GM11168 (cell line): ENCODE results near the gene PADI4.

ENCODE experiments used
- in situ Hi-C: fragments of 300-500 bp; cut with MboI; formaldehyde crosslinking; loops from one replicate; pipeline ENCODE4 v1.12.0; 2022; ENCODE audit warnings: low sequenced_read_pairs; ENCODE audit not compliant: unreplicated experiment

The PADI4 gene

GRCh38 chr1:17307946-17308345 is at the start of gene PADI4:
PADI4 (plus strand) TSS chr1:17308197; CDS start chr1:17308223, 26 bp downstream.
- in situ Hi-C loops = no loop called here

GRCh38 chr1:17258758-17259130 is 49.3 kb upstream of the PADI4 start:
- in situ Hi-C loops = no loop called here

GRCh38 chr1:17259233-17259873 is 48.6 kb upstream of the PADI4 start:
- in situ Hi-C loops = no loop called here

GRCh38 chr1:17260264-17260663 is 47.7 kb upstream of the PADI4 start:
- in situ Hi-C loops = no loop called here

- in situ Hi-C loops = no loop called here
Measured at GRCh38 chr1:17260738-17261137, 47.3 kb upstream of the PADI4 start.

GRCh38 chr1:17263936-17264335 is 44.1 kb upstream of the PADI4 start:
- in situ Hi-C loops = no loop called here

GRCh38 chr1:17264470-17264869 is 43.5 kb upstream of the PADI4 start:
- in situ Hi-C loops = no loop called here

- in situ Hi-C loops = no loop called here
Measured at GRCh38 chr1:17265162-17265561, 42.8 kb upstream of the PADI4 start.

- in situ Hi-C loops = no loop called here
Measured at GRCh38 chr1:17265950-17266349, 42.0 kb upstream of the PADI4 start.

- in situ Hi-C loops = no loop called here
Measured at GRCh38 chr1:17270891-17271765, 36.9 kb upstream of the PADI4 start.

- in situ Hi-C loops = no loop called here
Measured at GRCh38 chr1:17272066-17272465, 35.9 kb upstream of the PADI4 start.

GRCh38 chr1:17272646-17273045 is 35.4 kb upstream of the PADI4 start:
- in situ Hi-C loops = no loop called here

- in situ Hi-C loops = no loop called here
Measured at GRCh38 chr1:17273096-17273495, 34.9 kb upstream of the PADI4 start.

- in situ Hi-C loops = no loop called here
Measured at GRCh38 chr1:17274186-17275170, 33.5 kb upstream of the PADI4 start.

GRCh38 chr1:17276568-17276967 is 31.4 kb upstream of the PADI4 start:
- in situ Hi-C loops = no loop called here

GRCh38 chr1:17277511-17278159 is 30.4 kb upstream of the PADI4 start:
- in situ Hi-C loops = no loop called here

- in situ Hi-C loops = no loop called here
Measured at GRCh38 chr1:17278996-17279830, 28.8 kb upstream of the PADI4 start.

- in situ Hi-C loops = no loop called here
Measured at GRCh38 chr1:17280436-17280835, 27.6 kb upstream of the PADI4 start.

- in situ Hi-C loops = no loop called here
Measured at GRCh38 chr1:17280894-17281293, 27.1 kb upstream of the PADI4 start.
